Peyer's patch (tissue), 4 donors: Measurements from ENCODE around the gene SPPL3. TPM values are rescaled to one million over a fixed set of nuclear protein-coding genes. Genes with fewer than 3 reads are reported as not detected.

Source experiments
- DNase-seq, 3 donors: peaks; one replicate each; pipeline ENCODE4 v3.0.0-alpha.2; 2017 to 2019
- H3K27ac ChIP-seq, 4 donors: fragments of 200-600 bp; sonication (generic); one replicate each; pipeline ENCODE4 v1.5.1; 2016 to 2019
- H3K27me3 ChIP-seq, 2 donors: fragments of 200-600 bp; sonication (generic); one replicate each; pipeline ENCODE4 v1.5.1; 2019
- H3K36me3 ChIP-seq, 3 donors: fragments of 200-600 bp; sonication (generic); one replicate each; pipeline ENCODE4 v1.5.1; 2016 to 2019
- H3K4me1 ChIP-seq, 4 donors: fragments of 200-600 bp; sonication (generic); one replicate each; pipeline ENCODE4 v1.5.1; 2016 to 2019
- H3K4me3 ChIP-seq, 4 donors: fragments of 200-600 bp; sonication (generic); 1 replicate in 3 of 4; 2 replicates in 1 of 4; pipeline ENCODE4 v1.5.1; 2016 to 2019; ENCODE audit warnings: mild to moderate bottlenecking in 1 of 4
- H3K9me3 ChIP-seq, 4 donors: fragments of 200-600 bp; sonication (generic); one replicate each; pipeline ENCODE4 v1.5.1; 2016 to 2019; ENCODE audit warnings: mild to moderate bottlenecking in 1 of 4
- POLR2A ChIP-seq, 2 donors: fragments of 450-650 bp; IDR thresholded peaks; one replicate each; pipeline ENCODE4 v1.5.1; 2017; ENCODE audit warnings: antibody characterized with exemption in 2 of 2, mild to moderate bottlenecking in 2 of 2, moderate library complexity in 2 of 2
- total RNA-seq, 4 donors: library from RNA; depleted of rRNA; stranded (reverse); fragments of >200 nt; gene quantifications; one replicate each; pipeline ENCODE4 v1.1.0, GENCODE V29; 2016
- TF ChIP-seq, protein P1 (sequence below), 6 experiments: fragments of 450-650 bp in 4 of 6; fragments of 200-600 bp in 2 of 6; sonication (generic) in 1 of 6; IDR thresholded peaks; one replicate each; pipeline ENCODE4 v1.5.1; 2017 to 2019; ENCODE audit warnings: antibody characterized with exemption in 6 of 6, mild to moderate bottlenecking in 3 of 6, moderate library complexity in 1 of 6

SPPL3 gene
- total RNA-seq, 4 donors from 2014 or later, result 26.4 to 50.2 (median 34.9) TPM

DNA sequence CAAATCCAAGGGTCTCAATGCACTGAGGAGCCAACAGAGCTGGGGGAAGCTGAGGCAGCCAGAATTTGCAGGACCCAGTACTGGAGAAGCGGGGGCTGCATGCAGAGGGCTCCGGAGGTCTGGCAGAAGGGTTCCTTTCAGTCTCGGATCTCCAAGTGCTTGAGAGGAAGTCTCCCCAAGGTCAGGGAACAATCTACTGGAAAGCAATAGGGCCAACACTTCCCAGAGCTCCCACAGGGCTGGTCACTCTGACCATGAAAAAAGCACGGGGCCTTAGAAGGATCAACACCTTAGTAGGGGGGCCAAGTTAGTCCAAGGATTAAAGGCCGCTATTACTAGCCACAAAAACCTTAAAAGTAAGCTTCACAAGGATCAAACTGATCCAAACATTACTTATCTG, 31.7 kb downstream of the SPPL3 start:
- Histone ChIP-seq H3K36me3 (no peaks in the 10 kb centered on the region), H3K9me3 (no peaks in the 10 kb centered on the region), H3K4me3 (no peak overlapping the region), H3K27me3 (no peaks in the 10 kb centered on the region), H3K27ac (no peak overlapping the region), H3K4me1 (no peaks in the 10 kb centered on the region)
- TF ChIP-seq, protein P1, sequence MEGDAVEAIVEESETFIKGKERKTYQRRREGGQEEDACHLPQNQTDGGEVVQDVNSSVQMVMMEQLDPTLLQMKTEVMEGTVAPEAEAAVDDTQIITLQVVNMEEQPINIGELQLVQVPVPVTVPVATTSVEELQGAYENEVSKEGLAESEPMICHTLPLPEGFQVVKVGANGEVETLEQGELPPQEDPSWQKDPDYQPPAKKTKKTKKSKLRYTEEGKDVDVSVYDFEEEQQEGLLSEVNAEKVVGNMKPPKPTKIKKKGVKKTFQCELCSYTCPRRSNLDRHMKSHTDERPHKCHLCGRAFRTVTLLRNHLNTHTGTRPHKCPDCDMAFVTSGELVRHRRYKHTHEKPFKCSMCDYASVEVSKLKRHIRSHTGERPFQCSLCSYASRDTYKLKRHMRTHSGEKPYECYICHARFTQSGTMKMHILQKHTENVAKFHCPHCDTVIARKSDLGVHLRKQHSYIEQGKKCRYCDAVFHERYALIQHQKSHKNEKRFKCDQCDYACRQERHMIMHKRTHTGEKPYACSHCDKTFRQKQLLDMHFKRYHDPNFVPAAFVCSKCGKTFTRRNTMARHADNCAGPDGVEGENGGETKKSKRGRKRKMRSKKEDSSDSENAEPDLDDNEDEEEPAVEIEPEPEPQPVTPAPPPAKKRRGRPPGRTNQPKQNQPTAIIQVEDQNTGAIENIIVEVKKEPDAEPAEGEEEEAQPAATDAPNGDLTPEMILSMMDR (IDR thresholded peaks at IDR 0.05), result no peak
- no peak for TF ChIP-seq POLR2A (IDR thresholded peaks at IDR 0.05)
- no peak for DNase-seq

DNA sequence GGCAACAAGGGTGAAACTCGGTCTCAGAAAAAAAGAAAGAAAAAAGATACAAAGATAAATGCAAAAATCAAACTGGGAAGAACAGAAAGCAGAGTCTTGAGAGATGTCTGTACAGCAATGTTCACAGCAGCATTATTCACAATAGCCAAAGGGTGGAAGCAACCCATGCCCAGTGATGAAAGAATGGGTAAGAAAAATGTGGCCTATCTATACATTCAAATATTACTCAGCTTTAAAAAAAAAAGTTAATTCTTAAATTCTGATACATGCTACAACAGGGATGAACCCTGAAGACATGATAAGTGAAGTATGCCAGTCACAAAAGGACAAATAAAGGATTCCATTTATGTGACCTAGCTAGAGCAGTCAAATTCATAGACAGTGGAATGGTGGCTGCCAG, 33.7 kb downstream of the SPPL3 start:
- TF ChIP-seq, protein P1 (IDR thresholded peaks at IDR 0.05), result no peak
- no peak for TF ChIP-seq POLR2A (IDR thresholded peaks at IDR 0.05)
- DNase-seq, result no peak
- Histone ChIP-seq H3K36me3 (no peaks in the 10 kb centered on the region), H3K4me1 (peaks cover 0 to 3% (median 0%) of the 10 kb centered on the region in 4 donors), H3K4me3 (no peak overlapping the region), H3K27me3 (no peaks in the 10 kb centered on the region), H3K9me3 (no peaks in the 10 kb centered on the region), H3K27ac (no peak overlapping the region)

DNA sequence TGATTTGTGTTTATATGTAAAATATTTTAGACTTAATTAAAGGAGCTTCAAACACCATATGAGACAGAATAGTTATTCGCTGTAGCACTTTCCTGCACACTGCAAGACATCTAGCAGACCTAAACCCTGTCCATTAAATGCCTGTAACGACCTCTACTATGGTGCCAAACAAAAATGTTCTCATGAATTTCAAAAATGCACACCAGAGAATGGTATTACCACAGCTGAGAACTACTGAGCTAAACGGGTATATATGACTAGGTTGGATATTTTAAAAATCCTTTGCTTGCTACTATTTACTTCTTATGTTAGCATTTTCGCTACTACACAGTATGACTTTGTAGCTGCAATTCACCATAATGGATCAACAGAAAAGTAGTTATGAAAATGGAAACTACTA, 34.8 kb downstream of the SPPL3 start:
- Histone ChIP-seq H3K27me3 (no peaks in the 10 kb centered on the region), H3K36me3 (no peaks in the 10 kb centered on the region), H3K27ac (no peak overlapping the region), H3K9me3 (no peaks in the 10 kb centered on the region), H3K4me1 (peaks cover 0 to 5% (median 0%) of the 10 kb centered on the region in 4 donors), H3K4me3 (no peak overlapping the region)
- no peak for TF ChIP-seq POLR2A (IDR thresholded peaks at IDR 0.05)
- TF ChIP-seq, protein P1 (IDR thresholded peaks at IDR 0.05), result no peak
- DNase-seq, result no peak

DNA sequence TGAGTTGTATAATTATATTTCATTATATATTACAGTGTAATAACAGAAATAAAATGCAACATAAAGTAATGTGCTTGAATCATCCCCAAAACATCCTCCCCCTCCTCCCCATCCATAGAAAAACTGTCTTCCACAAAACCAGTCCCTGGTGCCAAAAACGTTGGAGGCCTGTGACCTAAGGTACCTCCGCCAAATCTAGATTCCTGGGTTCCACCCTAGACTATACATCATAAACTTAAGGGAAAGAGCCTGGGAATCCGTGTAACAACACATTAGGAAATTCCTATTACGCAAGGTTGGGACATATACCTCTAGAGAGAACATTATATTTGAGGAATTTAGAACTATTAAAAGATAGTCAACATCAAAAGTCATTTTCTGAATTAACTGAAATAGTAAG, 38.0 kb downstream of the SPPL3 start:
- no peaks in the 10 kb centered on the region for H3K27me3 ChIP-seq
- H3K4me3 ChIP-seq, result no peak overlapping the region
- no peak for DNase-seq
- H3K36me3 ChIP-seq, result no peaks in the 10 kb centered on the region
- no peaks in the 10 kb centered on the region for H3K9me3 ChIP-seq
- H3K27ac ChIP-seq, result no peak overlapping the region
- peaks cover 0 to 5% (median 0%) of the 10 kb centered on the region in 4 donors for H3K4me1 ChIP-seq
- no peak for TF ChIP-seq POLR2A (IDR thresholded peaks at IDR 0.05)
- TF ChIP-seq, protein P1 (IDR thresholded peaks at IDR 0.05), result no peak

DNA sequence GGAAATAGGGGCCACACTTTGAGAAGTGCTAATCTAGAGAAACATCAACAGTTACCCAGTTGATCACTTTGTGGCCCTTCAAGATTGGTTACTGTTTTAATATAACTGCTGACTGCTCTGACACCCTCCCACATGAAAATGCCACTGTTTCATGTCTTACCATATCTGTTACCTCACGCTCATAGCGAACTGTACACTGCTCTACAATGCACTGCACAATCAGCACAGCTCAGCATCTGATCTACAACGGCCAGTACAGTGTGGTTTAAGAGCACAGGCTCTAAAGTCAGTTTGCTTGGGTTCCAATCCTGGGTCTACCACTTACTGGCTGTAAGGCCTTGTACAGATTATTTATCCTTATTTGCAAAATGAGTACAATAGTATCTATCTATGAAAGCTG, 39.1 kb downstream of the SPPL3 start:
- H3K36me3 ChIP-seq, result no peaks in the 10 kb centered on the region
- no peaks in the 10 kb centered on the region for H3K9me3 ChIP-seq
- TF ChIP-seq POLR2A (IDR thresholded peaks at IDR 0.05), result no peak
- TF ChIP-seq, protein P1 (IDR thresholded peaks at IDR 0.05), result no peak
- peaks cover 0 to 5% (median 0%) of the 10 kb centered on the region in 4 donors for H3K4me1 ChIP-seq
- no peak overlapping the region for H3K4me3 ChIP-seq
- H3K27ac ChIP-seq, result no peak overlapping the region
- no peaks in the 10 kb centered on the region for H3K27me3 ChIP-seq
- DNase-seq, result no peak

DNA sequence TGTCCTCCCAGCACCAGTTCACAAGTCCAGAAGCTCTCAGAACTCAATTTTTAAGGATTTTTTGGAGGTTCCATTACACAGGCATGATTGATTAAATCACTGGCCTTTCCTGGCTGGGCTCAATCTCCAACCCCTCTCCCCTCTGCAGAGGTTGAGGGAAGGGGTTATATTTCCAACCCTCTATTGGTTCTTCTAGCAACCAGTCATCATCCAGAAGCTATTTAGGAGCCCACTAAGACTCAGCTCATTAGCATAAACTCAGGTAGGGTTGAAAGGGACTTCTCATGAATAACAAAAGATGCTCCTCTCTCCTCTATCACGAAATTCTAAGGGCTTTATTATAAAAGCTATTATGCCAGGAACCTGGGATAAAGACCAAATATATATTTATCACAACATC, 41.5 kb downstream of the SPPL3 start:
- TF ChIP-seq POLR2A (IDR thresholded peaks at IDR 0.05), result no peak
- TF ChIP-seq, protein P1 (IDR thresholded peaks at IDR 0.05), result no peak
- Histone ChIP-seq H3K27me3 (no peaks in the 10 kb centered on the region), H3K9me3 (no peaks in the 10 kb centered on the region), H3K27ac (no peak overlapping the region), H3K4me3 (no peak overlapping the region), H3K4me1 (peaks cover 0 to 6% (median 0%) of the 10 kb centered on the region in 4 donors), H3K36me3 (no peaks in the 10 kb centered on the region)
- no peak for DNase-seq
